Measurements from ENCODE around the gene DUXA. TPM values are rescaled to one million over a fixed set of nuclear protein-coding genes. Genes with fewer than 3 reads are reported as not detected.
"Not testable (repeated sequence)": the region's sequence is repeated elsewhere in the genome, so short reads cannot be mapped to it uniquely, and the experiment has no call there.

Gene DUXA
- polyA plus RNA-seq (ENCODE audit: low read depth in 6 of 6) = not detected

DNA sequence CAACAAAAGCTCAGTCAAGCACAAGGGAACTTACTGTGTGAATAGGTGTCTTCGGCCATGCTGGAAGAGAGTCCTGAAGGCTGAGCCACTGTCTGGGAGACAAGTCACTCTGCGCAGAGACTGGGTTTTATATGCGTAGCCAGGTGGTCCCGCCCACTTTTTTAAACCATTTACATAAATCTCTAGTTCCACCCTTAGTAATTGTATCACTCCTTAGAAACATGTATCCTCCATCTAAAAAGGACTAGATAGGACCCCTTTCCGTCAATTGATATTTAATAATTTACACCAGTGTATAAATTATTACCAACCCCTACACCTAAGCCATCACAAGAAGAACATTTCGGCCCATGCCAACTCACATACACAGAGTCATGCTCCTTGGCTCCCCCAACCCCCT, at the start of gene DUXA:
Gene DUXA (minus strand): TSS at position 101 of the 400 bp plus-strand sequence. CDS start 42 bp downstream, at position 59.
- Mint-ChIP-seq H3K36me3 (peaks cover 0 to 7% of the 10 kb centered on the region in 2 donors), H3K27ac (peak within 1 kb of the TSS in 1 of 6 donors; percentile 82), H3K9me3 (peaks cover 6 to 23% (median 8%) of the 10 kb centered on the region in 7 donors), H3K4me3 (no peak within 1 kb of the TSS), H3K4me1 (peaks cover 7 to 11% (median 10%) of the 10 kb centered on the region in 3 donors), H3K27me3 (peaks cover 0 to 18% (median 0%) of the 10 kb centered on the region in 3 donors)
- no peak for ATAC-seq (ENCODE audit: low read depth in 2 of 2)
- no peak for DNase-seq

DNA sequence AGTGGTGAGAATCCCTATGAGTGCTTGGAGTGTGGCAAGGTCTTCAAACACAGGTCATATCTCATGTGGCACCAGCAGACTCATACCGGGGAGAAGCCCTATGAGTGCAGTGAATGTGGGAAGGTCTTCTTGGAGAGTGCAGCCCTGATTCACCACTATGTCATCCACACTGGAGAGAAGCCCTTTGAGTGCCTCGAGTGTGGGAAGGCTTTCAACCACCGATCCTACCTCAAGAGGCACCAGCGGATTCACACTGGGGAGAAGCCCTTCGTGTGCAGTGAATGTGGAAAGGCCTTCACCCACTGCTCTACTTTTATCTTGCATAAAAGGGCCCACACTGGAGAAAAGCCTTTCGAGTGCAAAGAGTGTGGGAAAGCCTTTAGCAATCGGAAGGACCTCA, 44.8 kb upstream of the DUXA start:
- Mint-ChIP-seq H3K9me3 (peaks cover 0 to 4% (median 0%) of the 10 kb centered on the region in 7 donors), H3K4me3 (no peak overlapping the region), H3K27me3 (no peaks in the 10 kb centered on the region), H3K4me1 (peaks cover 5 to 15% (median 7%) of the 10 kb centered on the region in 3 donors), H3K36me3 (peaks cover 26 to 33% of the 10 kb centered on the region in 2 donors), H3K27ac (no peak overlapping the region)
- ATAC-seq (ENCODE audit: low read depth in 2 of 2) (no peak), DNase-seq (no peak)

GRCh38 chr19:57210381-57210780, 43.1 kb upstream of the DUXA start:
- no peak for DNase-seq
- no peak for ATAC-seq (ENCODE audit: low read depth in 2 of 2)
- H3K4me3 Mint-ChIP-seq = no peak overlapping the region
- no peaks in the 10 kb centered on the region for H3K27me3 Mint-ChIP-seq
- peaks cover 7 to 8% (median 8%) of the 10 kb centered on the region in 3 donors for H3K4me1 Mint-ChIP-seq
- peaks cover 0 to 4% (median 0%) of the 10 kb centered on the region in 7 donors for H3K9me3 Mint-ChIP-seq
- H3K36me3 Mint-ChIP-seq = peaks cover 26 to 33% of the 10 kb centered on the region in 2 donors
- peak overlapping the region in 2 of 6 donors; percentile 14 to 33 for H3K27ac Mint-ChIP-seq

GRCh38 chr19:57202160-57202559, 34.9 kb upstream of the DUXA start:
- peak overlapping the region in 1 of 8 donors; percentile 0 for H3K4me3 Mint-ChIP-seq
- peaks cover 0 to 23% of the 10 kb centered on the region in 2 donors for H3K36me3 Mint-ChIP-seq
- DNase-seq (no peak), ATAC-seq (ENCODE audit: low read depth in 2 of 2) (no peak)
- no peaks in the 10 kb centered on the region for H3K27me3 Mint-ChIP-seq
- no peaks in the 10 kb centered on the region for H3K9me3 Mint-ChIP-seq
- peaks cover 19 to 40% (median 29%) of the 10 kb centered on the region in 3 donors for H3K4me1 Mint-ChIP-seq
- H3K27ac Mint-ChIP-seq = peak overlapping the region in 1 of 6 donors; percentile 72

DNA sequence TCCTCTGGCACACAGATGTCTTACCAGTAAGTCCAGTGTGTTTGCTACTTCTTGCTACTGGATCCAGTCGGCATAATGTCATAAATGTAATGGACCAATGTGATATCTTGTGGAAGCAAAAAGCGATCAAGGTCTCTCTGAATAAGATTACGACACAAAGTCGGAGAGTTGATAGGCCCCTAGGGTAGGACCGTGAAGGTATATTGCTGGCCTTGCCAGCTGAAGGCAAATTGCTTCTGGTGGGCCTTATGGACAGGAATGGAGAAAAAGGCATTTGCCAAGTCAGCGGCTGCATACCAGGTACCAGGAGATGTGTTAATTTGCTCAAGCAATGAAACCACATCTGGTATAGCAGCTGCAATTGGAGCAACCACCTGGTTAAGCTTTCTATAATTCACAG, 30.6 kb upstream of the DUXA start:
- H3K4me3 Mint-ChIP-seq; ATAC-seq (ENCODE audit: low read depth in 2 of 2); H3K27me3 Mint-ChIP-seq; H3K9me3 Mint-ChIP-seq; H3K27ac Mint-ChIP-seq; DNase-seq: not testable (repeated sequence)
- peaks cover 29 to 48% of the 10 kb centered on the region in 2 donors for H3K36me3 Mint-ChIP-seq
- H3K4me1 Mint-ChIP-seq = peaks cover 28 to 51% (median 38%) of the 10 kb centered on the region in 3 donors

DNA sequence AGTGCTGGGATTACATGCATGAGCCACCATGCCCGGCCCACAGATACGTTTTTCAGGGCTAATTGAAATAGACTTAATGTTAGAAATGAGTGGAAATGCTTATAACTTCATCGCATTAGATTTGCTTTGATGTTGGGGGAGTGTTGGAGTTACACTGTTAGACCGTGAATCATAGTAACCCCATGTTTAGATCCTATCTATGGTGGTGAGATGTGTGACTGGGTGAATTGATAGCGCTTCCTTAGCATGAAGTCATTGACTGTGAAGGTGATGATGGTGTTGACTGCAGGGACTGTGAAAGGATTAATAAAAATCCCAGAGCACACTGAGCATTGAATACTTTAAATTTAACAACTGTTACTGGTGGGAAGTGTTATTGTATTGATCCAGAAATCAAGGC, 25.7 kb upstream of the DUXA start:
- peaks cover 5 to 25% (median 9%) of the 10 kb centered on the region in 7 donors for H3K9me3 Mint-ChIP-seq

DNA sequence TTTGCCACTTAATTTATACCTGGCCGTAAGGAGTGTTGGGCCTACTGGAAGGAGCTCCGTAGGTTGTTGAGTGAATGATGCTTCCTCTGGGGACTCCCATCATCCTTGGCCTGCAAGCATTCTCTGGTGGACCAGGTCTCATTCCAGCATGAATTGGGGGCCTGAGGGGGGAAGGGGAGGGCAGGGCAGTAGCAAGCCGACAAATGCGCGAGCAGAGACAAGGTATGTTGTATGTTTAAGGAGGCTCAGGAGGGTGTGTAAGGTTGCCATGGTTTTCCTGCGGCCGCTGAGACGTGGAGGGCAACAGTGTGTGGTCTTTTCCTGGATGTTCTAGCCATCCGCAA, 24.8 kb upstream of the DUXA start:
- Mint-ChIP-seq H3K27me3 (peaks cover 0 to 11% (median 7%) of the 10 kb centered on the region in 3 donors), H3K27ac (peak overlapping the region; percentile 72 to 96 (median 78)), H3K4me3 (peak overlapping the region; percentile 92 to 97 (median 94)), H3K4me1 (peaks cover 27 to 50% (median 39%) of the 10 kb centered on the region in 3 donors), H3K9me3 (peaks cover 6 to 33% (median 16%) of the 10 kb centered on the region in 7 donors), H3K36me3 (peaks cover 37 to 43% of the 10 kb centered on the region in 2 donors)
- ATAC-seq (ENCODE audit: low read depth in 2 of 2) = no peak
- DNase-seq = no peak

More for the DNA sequence above, 25.7 kb upstream of the DUXA start:
- peaks cover 27 to 50% (median 40%) of the 10 kb centered on the region in 3 donors for H3K4me1 Mint-ChIP-seq
- H3K27me3 Mint-ChIP-seq = peaks cover 0 to 5% (median 0%) of the 10 kb centered on the region in 3 donors
- H3K27ac Mint-ChIP-seq = peak overlapping the region in 3 of 6 donors; percentile 77 to 96 (median 81)
- DNase-seq = no peak
- ATAC-seq (ENCODE audit: low read depth in 2 of 2) = no peak
- H3K4me3 Mint-ChIP-seq = peak overlapping the region; percentile 92 to 97 (median 94)
- H3K36me3 Mint-ChIP-seq = peaks cover 34 to 38% of the 10 kb centered on the region in 2 donors

GRCh38 chr19:57191141-57192076, 24.1 kb upstream of the DUXA start, which contains the start of gene ZNF264:
TSS of gene ZNF264 (plus strand) at chr19:57191500. CDS start at chr19:57191914, 414 bp downstream.
- Mint-ChIP-seq H3K4me3 (peak within 1 kb of the TSS; percentile 92 to 97 (median 94)), H3K9me3 (peaks cover 6 to 34% (median 16%) of the 10 kb centered on the region in 7 donors), H3K27me3 (peaks cover 0 to 12% (median 10%) of the 10 kb centered on the region in 3 donors), H3K36me3 (peaks cover 31 to 38% of the 10 kb centered on the region in 2 donors), H3K27ac (peak within 1 kb of the TSS; percentile 84 to 96 (median 94)), H3K4me1 (peaks cover 24 to 47% (median 34%) of the 10 kb centered on the region in 3 donors)
- ATAC-seq (ENCODE audit: low read depth in 2 of 2) (peak; percentile 97), DNase-seq (peak; percentile 88)

GRCh38 chr19:57190301-57190700, 23.0 kb upstream of the DUXA start:
- peaks cover 24 to 47% (median 34%) of the 10 kb centered on the region in 3 donors for H3K4me1 Mint-ChIP-seq
- ATAC-seq (ENCODE audit: low read depth in 2 of 2) = no peak
- H3K4me3 Mint-ChIP-seq = peak overlapping the region in 7 of 8 donors; percentile 56 to 96 (median 92)
- peaks cover 22 to 32% of the 10 kb centered on the region in 2 donors for H3K36me3 Mint-ChIP-seq
- peak overlapping the region in 2 of 6 donors; percentile 79 to 95 for H3K27ac Mint-ChIP-seq
- H3K27me3 Mint-ChIP-seq = peaks cover 3 to 21% (median 16%) of the 10 kb centered on the region in 3 donors
- DNase-seq = no peak
- peaks cover 6 to 36% (median 19%) of the 10 kb centered on the region in 7 donors for H3K9me3 Mint-ChIP-seq

- H3K36me3 Mint-ChIP-seq = peaks cover 0 to 10% of the 10 kb centered on the region in 2 donors
- H3K9me3 Mint-ChIP-seq = peaks cover 0 to 32% (median 18%) of the 10 kb centered on the region in 7 donors
- H3K4me1 Mint-ChIP-seq = peaks cover 7 to 13% (median 9%) of the 10 kb centered on the region in 3 donors
- peaks cover 0 to 13% (median 6%) of the 10 kb centered on the region in 3 donors for H3K27me3 Mint-ChIP-seq
- peak overlapping the region in 4 of 6 donors; percentile 38 to 93 (median 76) for H3K27ac Mint-ChIP-seq
- ATAC-seq (ENCODE audit: low read depth in 2 of 2) = peak; percentile 82 to 88
- H3K4me3 Mint-ChIP-seq = peak overlapping the region; percentile 72 to 91 (median 84)
- peak; percentile 36 for DNase-seq
Measured at GRCh38 chr19:57171551-57172081, 4.3 kb upstream of the DUXA start.

DNA sequence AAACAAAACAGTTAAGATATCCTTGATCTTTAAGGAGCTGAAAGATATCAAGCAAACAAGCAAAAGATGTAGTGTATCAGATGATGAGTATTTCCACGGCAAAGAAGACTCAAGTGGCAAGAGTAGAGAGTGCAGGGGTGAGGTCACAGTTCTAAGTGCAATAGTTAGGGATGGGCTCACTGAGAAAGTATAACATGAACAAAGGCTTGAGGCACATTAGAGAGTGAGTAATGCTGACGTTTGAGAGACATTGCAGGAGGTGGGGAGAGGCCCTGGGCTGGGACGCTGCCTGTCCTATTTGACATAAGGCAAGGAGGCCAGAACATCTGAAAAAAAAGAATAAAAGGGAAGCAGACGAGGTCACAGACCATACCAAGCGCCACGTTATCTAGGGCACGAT, 1.4 kb downstream of the DUXA start:
- Mint-ChIP-seq H3K27me3 (peaks cover 0 to 18% (median 0%) of the 10 kb centered on the region in 3 donors), H3K4me1 (peaks cover 0 to 3% (median 0%) of the 10 kb centered on the region in 3 donors), H3K27ac (no peak overlapping the region), H3K36me3 (peaks cover 0 to 7% of the 10 kb centered on the region in 2 donors), H3K4me3 (no peak overlapping the region), H3K9me3 (peaks cover 5 to 15% (median 7%) of the 10 kb centered on the region in 7 donors)
- DNase-seq (no peak), ATAC-seq (ENCODE audit: low read depth in 2 of 2) (no peak)

GRCh38 chr19:57161985-57162539, 5.2 kb downstream of the DUXA start:
- ATAC-seq (ENCODE audit: low read depth in 2 of 2) (no peak), DNase-seq (no peak)
- peaks cover 0 to 7% of the 10 kb centered on the region in 2 donors for H3K36me3 Mint-ChIP-seq
- peaks cover 4 to 17% (median 10%) of the 10 kb centered on the region in 7 donors for H3K9me3 Mint-ChIP-seq
- peaks cover 0 to 3% (median 0%) of the 10 kb centered on the region in 3 donors for H3K4me1 Mint-ChIP-seq
- H3K27ac Mint-ChIP-seq = peak overlapping the region in 2 of 6 donors; percentile 33
- H3K27me3 Mint-ChIP-seq = peaks cover 0 to 10% (median 0%) of the 10 kb centered on the region in 3 donors
- peak overlapping the region in 1 of 8 donors; percentile 76 for H3K4me3 Mint-ChIP-seq

All from naive B cell (primary cell).